ENCODE data around the gene SMARCB1. TPM values are rescaled to one million over a fixed set of nuclear protein-coding genes. Genes with fewer than 3 reads are reported as not detected.
A peak's percentile ranks its signal among the peaks of the same experiment; 100 is the strongest.

Gene SMARCB1
- total RNA-seq, 1 donor from 2014 or later, result 222 TPM

DNA sequence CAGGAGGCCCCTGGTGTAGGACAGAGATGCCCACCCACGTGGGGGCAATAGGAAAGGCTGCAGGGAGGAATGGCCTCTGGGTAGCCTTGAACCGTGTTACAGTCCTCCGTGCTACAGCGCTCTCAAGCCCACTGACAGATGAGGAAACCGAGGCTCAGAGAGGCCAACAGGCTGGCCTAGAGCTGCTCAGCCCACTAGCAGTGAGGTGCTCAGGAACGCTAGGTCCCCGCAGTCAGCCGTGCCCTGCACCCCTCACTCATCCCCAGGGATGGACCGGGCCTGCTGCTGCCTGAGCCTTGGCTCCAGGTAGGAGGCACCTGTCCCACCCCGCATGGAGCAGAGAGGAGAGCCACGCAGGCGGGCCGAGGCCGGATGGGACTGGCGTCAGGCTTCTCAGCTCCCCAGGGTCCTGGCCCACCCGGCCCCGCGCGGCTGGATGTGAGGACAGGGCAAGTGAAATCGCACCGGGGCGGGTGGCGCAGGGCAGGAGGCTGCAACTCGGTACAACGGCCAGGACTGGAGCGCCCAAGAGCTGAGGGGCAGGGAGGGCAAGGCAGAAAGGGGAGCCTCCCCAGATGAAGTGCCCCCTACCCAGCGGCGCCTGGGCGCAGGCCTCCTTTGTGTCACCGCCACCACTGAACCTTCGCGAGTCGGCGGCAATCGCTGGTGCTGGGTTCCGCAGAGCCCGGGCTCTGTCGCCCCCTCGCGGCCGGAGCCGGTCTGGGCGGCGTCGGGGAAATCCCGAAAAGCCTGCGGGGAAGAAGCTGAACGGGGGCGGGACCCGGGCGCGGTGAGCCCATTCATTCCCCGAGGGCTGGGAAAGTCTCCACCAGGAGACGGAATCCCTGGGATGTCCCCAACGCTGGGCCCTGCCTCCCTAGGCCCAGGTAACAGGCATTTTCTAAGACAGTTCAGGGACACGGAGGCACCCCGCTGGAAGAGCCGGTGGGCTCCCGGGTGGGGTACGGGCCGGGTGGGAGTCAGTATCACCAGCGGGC, 62.5 kb downstream of the SMARCB1 start:
- Mint-ChIP-seq H3K4me1 (peaks cover 20% of the 10 kb centered on the region), H3K27ac (ENCODE audit: unreplicated experiment) (no peak overlapping the region), H3K36me3 (ENCODE audit: low read depth) (no peaks in the 10 kb centered on the region), H3K4me3 (peak overlapping the region; percentile 34), H3K9me3 (no peaks in the 10 kb centered on the region), H3K27me3 (ENCODE audit: low read depth) (no peaks in the 10 kb centered on the region)
- DNase-seq (ENCODE audit: low read depth, low spot score), result peak; percentile 98
- TF ChIP-seq, protein P1, sequence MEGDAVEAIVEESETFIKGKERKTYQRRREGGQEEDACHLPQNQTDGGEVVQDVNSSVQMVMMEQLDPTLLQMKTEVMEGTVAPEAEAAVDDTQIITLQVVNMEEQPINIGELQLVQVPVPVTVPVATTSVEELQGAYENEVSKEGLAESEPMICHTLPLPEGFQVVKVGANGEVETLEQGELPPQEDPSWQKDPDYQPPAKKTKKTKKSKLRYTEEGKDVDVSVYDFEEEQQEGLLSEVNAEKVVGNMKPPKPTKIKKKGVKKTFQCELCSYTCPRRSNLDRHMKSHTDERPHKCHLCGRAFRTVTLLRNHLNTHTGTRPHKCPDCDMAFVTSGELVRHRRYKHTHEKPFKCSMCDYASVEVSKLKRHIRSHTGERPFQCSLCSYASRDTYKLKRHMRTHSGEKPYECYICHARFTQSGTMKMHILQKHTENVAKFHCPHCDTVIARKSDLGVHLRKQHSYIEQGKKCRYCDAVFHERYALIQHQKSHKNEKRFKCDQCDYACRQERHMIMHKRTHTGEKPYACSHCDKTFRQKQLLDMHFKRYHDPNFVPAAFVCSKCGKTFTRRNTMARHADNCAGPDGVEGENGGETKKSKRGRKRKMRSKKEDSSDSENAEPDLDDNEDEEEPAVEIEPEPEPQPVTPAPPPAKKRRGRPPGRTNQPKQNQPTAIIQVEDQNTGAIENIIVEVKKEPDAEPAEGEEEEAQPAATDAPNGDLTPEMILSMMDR (conservative IDR thresholded peaks at IDR 0.05), result peak; percentile 99

DNA sequence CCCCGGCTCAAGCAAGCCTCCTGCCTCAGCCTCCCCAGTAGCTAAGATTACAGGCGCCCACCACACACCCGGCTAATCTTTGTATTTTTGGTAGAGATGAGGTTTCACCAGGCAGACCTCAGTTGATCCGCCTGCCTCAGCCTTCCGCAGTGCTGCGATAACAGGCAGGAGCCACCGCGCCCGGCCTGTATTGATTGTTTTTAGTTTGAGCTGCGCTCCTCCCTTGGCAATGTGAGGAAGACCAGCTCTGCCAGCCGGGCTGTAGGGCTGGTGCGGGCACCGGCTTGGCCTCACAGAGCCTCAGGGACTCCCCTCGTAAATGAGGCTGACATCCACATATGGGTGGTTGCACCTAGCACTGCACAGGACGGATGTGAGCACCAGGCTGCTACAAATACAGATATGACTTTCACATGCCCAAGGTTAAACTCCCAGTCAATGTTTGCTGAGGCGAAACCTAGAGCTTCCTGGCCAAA, 63.4 kb downstream of the SMARCB1 start:
- DNase-seq (ENCODE audit: low read depth, low spot score), result no peak
- H3K36me3 Mint-ChIP-seq (ENCODE audit: low read depth), result no peaks in the 10 kb centered on the region
- peaks cover 20% of the 10 kb centered on the region for H3K4me1 Mint-ChIP-seq
- no peaks in the 10 kb centered on the region for H3K27me3 Mint-ChIP-seq (ENCODE audit: low read depth)
- no peak overlapping the region for H3K27ac Mint-ChIP-seq (ENCODE audit: unreplicated experiment)
- peak overlapping the region; percentile 31 for H3K4me3 Mint-ChIP-seq
- TF ChIP-seq, protein P1 (conservative IDR thresholded peaks at IDR 0.05), result no peak
- H3K9me3 Mint-ChIP-seq, result no peaks in the 10 kb centered on the region

DNA sequence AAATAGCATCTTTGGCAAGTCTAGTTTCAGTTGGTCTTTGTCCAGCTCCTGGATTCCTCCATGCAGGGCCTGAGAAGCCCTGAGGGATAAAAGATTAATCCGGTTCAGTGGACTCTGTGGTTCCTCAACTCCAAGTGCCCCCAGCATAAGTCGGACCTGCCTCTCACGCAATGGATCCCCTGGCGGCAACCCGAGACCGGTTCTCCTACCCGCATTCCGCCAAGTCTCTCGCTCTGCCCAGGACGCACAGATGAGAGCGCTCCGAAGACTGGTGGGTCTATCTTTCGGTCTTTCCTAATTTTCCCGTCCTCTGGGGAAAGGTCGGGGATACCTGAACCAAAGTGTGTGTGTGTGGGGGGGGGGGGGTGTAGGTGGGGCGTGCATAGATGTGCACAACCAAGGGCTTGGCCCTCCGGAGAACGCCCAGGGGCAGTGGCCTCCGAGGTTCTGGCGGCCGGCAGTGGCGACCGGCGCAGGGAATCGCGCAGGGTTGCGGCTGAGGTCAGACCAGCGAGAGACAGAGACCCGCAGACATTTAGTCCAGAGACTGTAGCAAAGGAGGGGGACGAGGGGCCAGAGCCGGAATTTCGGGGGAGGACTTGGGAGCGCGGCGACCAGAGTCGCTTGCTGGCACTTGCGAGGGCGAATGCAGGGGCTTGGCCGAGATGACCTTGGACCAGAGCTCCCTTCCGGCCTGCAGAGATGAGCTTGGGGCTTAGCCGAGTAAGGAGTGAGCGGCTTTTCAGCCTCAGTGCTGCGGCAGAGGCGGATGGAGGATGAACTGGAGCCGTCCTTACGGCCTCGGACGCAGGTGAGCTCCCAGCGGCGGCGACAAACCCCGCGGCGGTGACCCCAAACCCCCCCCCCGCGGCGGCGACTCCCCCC, 70.2 kb downstream of the SMARCB1 start:
- no peaks in the 10 kb centered on the region for H3K9me3 Mint-ChIP-seq

DNA sequence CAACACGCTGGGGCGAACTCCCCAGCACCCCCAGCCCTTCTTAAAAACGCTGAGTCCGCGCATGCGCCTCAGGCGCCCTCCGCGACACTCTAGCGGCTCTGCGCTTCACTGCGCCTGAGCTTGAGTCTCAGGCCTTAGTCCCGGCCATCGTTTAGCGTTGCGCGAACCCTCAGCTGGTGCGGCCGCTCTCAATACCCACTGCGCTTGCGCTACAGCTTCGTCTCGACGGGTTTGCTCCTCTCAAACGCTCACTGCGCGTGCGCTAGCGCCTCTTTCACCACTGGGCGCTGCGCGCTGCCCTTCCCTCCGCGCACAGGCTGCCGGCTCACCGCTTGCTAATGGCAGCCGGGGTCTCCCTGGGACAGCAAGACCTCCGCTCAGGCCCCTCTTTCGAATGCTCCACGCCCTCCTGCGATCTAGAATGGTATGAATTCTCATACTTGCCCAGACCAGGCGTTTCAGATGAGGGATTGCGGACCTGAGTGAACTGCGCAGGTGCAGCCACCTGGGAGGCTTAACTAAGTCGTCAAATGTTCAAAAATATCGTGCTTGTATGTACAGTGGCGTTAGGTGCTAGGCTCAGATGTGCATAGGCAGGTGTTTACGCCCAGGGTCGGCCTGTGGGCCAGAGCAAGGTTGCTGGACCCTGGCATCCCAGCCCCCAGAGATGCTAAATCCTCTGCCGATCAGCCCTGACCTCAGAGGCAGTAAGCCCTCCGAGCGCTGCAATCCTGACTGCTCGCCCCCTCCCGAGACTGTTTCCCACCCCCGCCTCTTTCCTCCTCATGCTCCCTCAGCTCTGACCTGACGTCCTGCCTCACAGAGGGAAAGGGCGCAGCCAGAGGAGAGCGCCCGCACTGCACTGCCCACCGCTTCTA, 71.1 kb downstream of the SMARCB1 start, which contains the start of gene SLC2A11:
SLC2A11 (plus strand) TSS at position 270 of the 878 bp plus-strand sequence; CDS start at position 395, 125 bp downstream.
- TF ChIP-seq, protein P1 (conservative IDR thresholded peaks at IDR 0.05), result peak; percentile 33
- Mint-ChIP-seq H3K27me3 (ENCODE audit: low read depth) (no peaks in the 10 kb centered on the region), H3K36me3 (ENCODE audit: low read depth) (no peaks in the 10 kb centered on the region), H3K4me3 (peak within 1 kb of the TSS; percentile 87), H3K27ac (ENCODE audit: unreplicated experiment) (peak within 1 kb of the TSS; percentile 85), H3K9me3 (no peaks in the 10 kb centered on the region), H3K4me1 (peaks cover 33% of the 10 kb centered on the region)
- DNase-seq (ENCODE audit: low read depth, low spot score), result peak; percentile 95

More for the DNA sequence above, 70.2 kb downstream of the SMARCB1 start:
- peak; percentile 53 for DNase-seq (ENCODE audit: low read depth, low spot score)
- no peaks in the 10 kb centered on the region for H3K36me3 Mint-ChIP-seq (ENCODE audit: low read depth)
- no peaks in the 10 kb centered on the region for H3K27me3 Mint-ChIP-seq (ENCODE audit: low read depth)
- peak overlapping the region; percentile 68 for H3K27ac Mint-ChIP-seq (ENCODE audit: unreplicated experiment)
- TF ChIP-seq, protein P1 (conservative IDR thresholded peaks at IDR 0.05), result peak; percentile 31
- peaks cover 29% of the 10 kb centered on the region for H3K4me1 Mint-ChIP-seq
- H3K4me3 Mint-ChIP-seq, result peak overlapping the region; percentile 87

All from neural crest cell (in vitro differentiated cells).